HL-60 (cell line): ENCODE data around the gene ARHGAP26.

Experiments
- DNase-seq, 2 experiments: peaks; one replicate each; pipeline ENCODE4 v3.0.0-alpha.2; 2010 to 2020; ENCODE audit warnings: low read depth in 1 of 2, low spot score in 1 of 2
- H3K27ac ChIP-seq: fragments of 250-450 bp; sonication (Bioruptor Pico); replicated peaks from 2 replicates; pipeline ENCODE4 v1.5.1; 2020; ENCODE audit warnings: mild to moderate bottlenecking, moderate library complexity
- H3K27me3 ChIP-seq: fragments of 250-450 bp; sonication (Bioruptor Pico); 2 replicates; pipeline ENCODE4 v1.5.1; 2021; ENCODE audit warnings: mild to moderate bottlenecking, moderate library complexity; ENCODE audit not compliant: insufficient read depth, poor library complexity, severe bottlenecking
- H3K4me3 ChIP-seq: replicated peaks from 2 replicates; pipeline ENCODE4 v1.5.1; 2011; ENCODE audit warnings: mild to moderate bottlenecking, control low read depth, low read length; ENCODE audit not compliant: insufficient read depth
- CTCF ChIP-seq: IDR thresholded peaks from one replicate; pipeline ENCODE4 v1.5.1; 2011; ENCODE audit warnings: low read length, control low read depth, inconsistent platforms; ENCODE audit not compliant: insufficient read depth
- GABPA ChIP-seq: IDR thresholded peaks from 2 replicates; pipeline ENCODE4 v1.6.1; 2012; ENCODE audit warnings: low read depth
- POLR2AphosphoS5 ChIP-seq: IDR thresholded peaks from 2 replicates; pipeline ENCODE4 v1.6.1; 2012; ENCODE audit warnings: low read depth
- SPI1 ChIP-seq: IDR thresholded peaks from 2 replicates; pipeline ENCODE4 v1.6.1; 2012; ENCODE audit warnings: low read depth, mild to moderate bottlenecking, borderline replicate concordance
- TF ChIP-seq, protein P1 (sequence below): IDR thresholded peaks from 2 replicates; pipeline ENCODE4 v1.6.1; 2012; ENCODE audit warnings: low read depth; ENCODE audit not compliant: insufficient replicate concordance

ARHGAP26 gene

GRCh38 chr5:142789206-142789605, 19.0 kb downstream of the ARHGAP26 start:
- TF ChIP-seq CTCF = no peak
- no peak for TF ChIP-seq POLR2AphosphoS5
- no peak for TF ChIP-seq GABPA
- no peak for TF ChIP-seq SPI1

GRCh38 chr5:142792012-142792864, 22.1 kb downstream of the ARHGAP26 start:
- TF ChIP-seq POLR2AphosphoS5 (no peak), SPI1 (no peak), GABPA (no peak), CTCF (no peak)
- TF ChIP-seq, protein P1, sequence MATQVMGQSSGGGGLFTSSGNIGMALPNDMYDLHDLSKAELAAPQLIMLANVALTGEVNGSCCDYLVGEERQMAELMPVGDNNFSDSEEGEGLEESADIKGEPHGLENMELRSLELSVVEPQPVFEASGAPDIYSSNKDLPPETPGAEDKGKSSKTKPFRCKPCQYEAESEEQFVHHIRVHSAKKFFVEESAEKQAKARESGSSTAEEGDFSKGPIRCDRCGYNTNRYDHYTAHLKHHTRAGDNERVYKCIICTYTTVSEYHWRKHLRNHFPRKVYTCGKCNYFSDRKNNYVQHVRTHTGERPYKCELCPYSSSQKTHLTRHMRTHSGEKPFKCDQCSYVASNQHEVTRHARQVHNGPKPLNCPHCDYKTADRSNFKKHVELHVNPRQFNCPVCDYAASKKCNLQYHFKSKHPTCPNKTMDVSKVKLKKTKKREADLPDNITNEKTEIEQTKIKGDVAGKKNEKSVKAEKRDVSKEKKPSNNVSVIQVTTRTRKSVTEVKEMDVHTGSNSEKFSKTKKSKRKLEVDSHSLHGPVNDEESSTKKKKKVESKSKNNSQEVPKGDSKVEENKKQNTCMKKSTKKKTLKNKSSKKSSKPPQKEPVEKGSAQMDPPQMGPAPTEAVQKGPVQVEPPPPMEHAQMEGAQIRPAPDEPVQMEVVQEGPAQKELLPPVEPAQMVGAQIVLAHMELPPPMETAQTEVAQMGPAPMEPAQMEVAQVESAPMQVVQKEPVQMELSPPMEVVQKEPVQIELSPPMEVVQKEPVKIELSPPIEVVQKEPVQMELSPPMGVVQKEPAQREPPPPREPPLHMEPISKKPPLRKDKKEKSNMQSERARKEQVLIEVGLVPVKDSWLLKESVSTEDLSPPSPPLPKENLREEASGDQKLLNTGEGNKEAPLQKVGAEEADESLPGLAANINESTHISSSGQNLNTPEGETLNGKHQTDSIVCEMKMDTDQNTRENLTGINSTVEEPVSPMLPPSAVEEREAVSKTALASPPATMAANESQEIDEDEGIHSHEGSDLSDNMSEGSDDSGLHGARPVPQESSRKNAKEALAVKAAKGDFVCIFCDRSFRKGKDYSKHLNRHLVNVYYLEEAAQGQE = no peak
- Histone ChIP-seq H3K27me3 (no peaks in the 10 kb centered on the region), H3K27ac (no peak overlapping the region), H3K4me3 (no peak overlapping the region)
- DNase-seq = no peak

More at GRCh38 chr5:142789206-142789605, 19.0 kb downstream of the ARHGAP26 start:
- Histone ChIP-seq H3K27ac (no peak overlapping the region), H3K4me3 (no peak overlapping the region), H3K27me3 (no peaks in the 10 kb centered on the region)
- no peak for DNase-seq

- no peak for DNase-seq
- TF ChIP-seq POLR2AphosphoS5 (no peak), SPI1 (no peak), CTCF (no peak), GABPA (no peak)
- TF ChIP-seq, protein P1 = no peak
- Histone ChIP-seq H3K27ac (no peak overlapping the region), H3K27me3 (no peaks in the 10 kb centered on the region), H3K4me3 (no peak overlapping the region)
These were observed 22.7 kb downstream of the ARHGAP26 start for GRCh38 chr5:142792865-142793232.

DNA sequence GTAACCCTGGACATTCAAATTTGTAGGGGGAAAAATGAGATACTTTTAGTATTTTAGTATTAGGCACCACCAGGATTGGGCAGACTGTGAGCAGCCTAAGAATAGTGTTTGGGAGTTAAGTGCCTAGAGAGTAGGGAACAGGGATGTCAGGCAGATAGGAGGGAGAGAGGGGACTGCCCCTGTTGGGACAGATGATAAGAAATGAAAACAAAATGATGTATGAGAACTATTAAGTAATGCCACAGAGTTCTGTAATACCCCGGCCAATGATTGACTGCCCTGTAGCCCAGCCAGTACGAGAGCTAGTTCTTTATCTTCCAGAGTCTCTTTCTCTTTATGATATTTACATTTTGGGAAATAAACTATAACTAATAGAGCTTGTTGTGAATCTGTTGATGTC, 24.4 kb downstream of the ARHGAP26 start:
- DNase-seq = no peak
- TF ChIP-seq SPI1 (no peak), POLR2AphosphoS5 (no peak), CTCF (no peak), GABPA (no peak)
- TF ChIP-seq, protein P1 = no peak
- Histone ChIP-seq H3K27ac (no peak overlapping the region), H3K4me3 (no peak overlapping the region), H3K27me3 (no peaks in the 10 kb centered on the region)
